ENCODE results near the gene ST6GALNAC5. TPM values are rescaled to one million over a fixed set of nuclear protein-coding genes. Genes with fewer than 3 reads are reported as not detected.

The ST6GALNAC5 gene
- total and polyA plus RNA-seq, 2 donors (not counting 3 experiments of a cell fraction or from before 2014, with no cell fraction given) = not detected

GRCh38 chr1:76949503-76949902 is 82.2 kb downstream of the ST6GALNAC5 start:
- POLR2A ChIA-PET = no interaction called here
- BruUV-seq (replicated peaks) = no TSS peak
- intact Hi-C loops (cut with micrococcal nuclease) = no loop called here
- CTCF ChIA-PET = no interaction called here
- no peak overlapping the region for H3K27ac ChIP-seq (ENCODE audit: insufficient read depth, low read depth, low read length)
- H3K27me3 ChIP-seq (ENCODE audit: control insufficient read depth in 2 of 2, insufficient read depth in 2 of 2, low read length in 2 of 2) = peaks cover 0 to 2% of the 10 kb centered on the region in 2 experiments
- no peaks in the 10 kb centered on the region for H3K36me3 ChIP-seq (ENCODE audit: control insufficient read depth in 2 of 2, extremely low read depth in 1 of 2, insufficient read depth in 2 of 2, low read length in 2 of 2)
- no peaks in the 10 kb centered on the region for H4K20me1 ChIP-seq (replicated peaks; ENCODE audit: control insufficient read depth, extremely low read depth, insufficient read depth, low read length)
- FAIRE-seq (no peak), DNase-seq (ENCODE audit: low read depth, low spot score) (no peak)
- TF ChIP-seq MYC (IDR thresholded peaks at IDR 0.05; ENCODE audit: low read depth, low read length) (no peak), POLR2AphosphoS5 (IDR thresholded peaks at IDR 0.05; ENCODE audit: insufficient read depth, low read depth, low read length) (no peak), MAX (IDR thresholded peaks at IDR 0.05; ENCODE audit: insufficient read depth, insufficient read length) (no peak), POLR2A (IDR thresholded peaks at IDR 0.05; ENCODE audit: low read depth, low read length) (no peak), GATA2 (IDR thresholded peaks at IDR 0.05; ENCODE audit: insufficient read depth, insufficient read length, low read depth, low read length) (no peak), JUN (IDR thresholded peaks at IDR 0.05; ENCODE audit: borderline replicate concordance, insufficient read depth, insufficient read length, low read depth) (no peak), EZH2 (IDR thresholded peaks at IDR 0.05; ENCODE audit: borderline replicate concordance, low read depth, low read length, severe bottlenecking) (no peak), FOS (IDR thresholded peaks at IDR 0.05; ENCODE audit: borderline replicate concordance, insufficient read depth, low read length) (no peak)
- H2AFZ ChIP-seq (ENCODE audit: low read depth, low read length) = no peak overlapping the region
- H3K4me1 ChIP-seq (ENCODE audit: control insufficient read depth, extremely low read depth, insufficient read depth, low read length) = no peaks in the 10 kb centered on the region
- no peaks in the 10 kb centered on the region for H3K9me3 ChIP-seq (replicated peaks; ENCODE audit: control insufficient read depth, insufficient read depth, low read length)
- no peak overlapping the region for H3K4me3 ChIP-seq (replicated peaks in 1 of 3; ENCODE audit: insufficient read depth in 1 of 3, low read depth in 1 of 3, low read length in 3 of 3)
- H3K9ac ChIP-seq (replicated peaks; ENCODE audit: extremely low read depth, insufficient read depth, low read length) = no peak overlapping the region
- H3K4me2 ChIP-seq (ENCODE audit: insufficient read depth, low read length) = no peak overlapping the region
- H3K9me1 ChIP-seq (replicated peaks; ENCODE audit: control insufficient read depth, extremely low read depth, insufficient read depth, low read length) = no peaks in the 10 kb centered on the region
- no peaks in the 10 kb centered on the region for H3K79me2 ChIP-seq (ENCODE audit: control insufficient read depth, insufficient read depth, low read length)
- dilution Hi-C loops (cut with MboI; ENCODE audit: extremely low pct_ligation_motif_present, low sequenced_read_pairs) = no loop called here

- intact Hi-C loops (cut with micrococcal nuclease) (no loop called here), dilution Hi-C loops (cut with MboI; ENCODE audit: extremely low pct_ligation_motif_present, low sequenced_read_pairs) (no loop called here)
- no peaks in the 10 kb centered on the region for H3K9me3 ChIP-seq (replicated peaks; ENCODE audit: control insufficient read depth, insufficient read depth, low read length)
- ChIA-PET CTCF (no interaction called here), POLR2A (no interaction called here)
- no TSS peak for BruUV-seq (replicated peaks)
- H4K20me1 ChIP-seq (replicated peaks; ENCODE audit: control insufficient read depth, extremely low read depth, insufficient read depth, low read length) = no peaks in the 10 kb centered on the region
- no peaks in the 10 kb centered on the region for H3K79me2 ChIP-seq (ENCODE audit: control insufficient read depth, insufficient read depth, low read length)
- H3K4me2 ChIP-seq (ENCODE audit: insufficient read depth, low read length) = no peak overlapping the region
- H3K4me3 ChIP-seq (replicated peaks in 1 of 3; ENCODE audit: insufficient read depth in 1 of 3, low read depth in 1 of 3, low read length in 3 of 3) = no peak overlapping the region
- no peak overlapping the region for H3K27ac ChIP-seq (ENCODE audit: insufficient read depth, low read depth, low read length)
- H3K4me1 ChIP-seq (ENCODE audit: control insufficient read depth, extremely low read depth, insufficient read depth, low read length) = no peaks in the 10 kb centered on the region
- no peaks in the 10 kb centered on the region for H3K36me3 ChIP-seq (ENCODE audit: control insufficient read depth in 2 of 2, extremely low read depth in 1 of 2, insufficient read depth in 2 of 2, low read length in 2 of 2)
- H2AFZ ChIP-seq (ENCODE audit: low read depth, low read length) = no peak overlapping the region
- no peak overlapping the region for H3K9ac ChIP-seq (replicated peaks; ENCODE audit: extremely low read depth, insufficient read depth, low read length)
- peaks cover 0 to 2% of the 10 kb centered on the region in 2 experiments for H3K27me3 ChIP-seq (ENCODE audit: control insufficient read depth in 2 of 2, insufficient read depth in 2 of 2, low read length in 2 of 2)
- TF ChIP-seq JUN (IDR thresholded peaks at IDR 0.05; ENCODE audit: borderline replicate concordance, insufficient read depth, insufficient read length, low read depth) (no peak), CTCF (IDR thresholded peaks at IDR 0.05; ENCODE audit: extremely low read depth in 1 of 2, insufficient read depth in 1 of 2, low read depth in 1 of 2, low read length in 2 of 2) (no peak), POLR2A (IDR thresholded peaks at IDR 0.05; ENCODE audit: low read depth, low read length) (no peak), EZH2 (IDR thresholded peaks at IDR 0.05; ENCODE audit: borderline replicate concordance, low read depth, low read length, severe bottlenecking) (no peak), POLR2AphosphoS5 (IDR thresholded peaks at IDR 0.05; ENCODE audit: insufficient read depth, low read depth, low read length) (no peak), MAX (IDR thresholded peaks at IDR 0.05; ENCODE audit: insufficient read depth, insufficient read length) (no peak), GATA2 (IDR thresholded peaks at IDR 0.05; ENCODE audit: insufficient read depth, insufficient read length, low read depth, low read length) (no peak), MYC (IDR thresholded peaks at IDR 0.05; ENCODE audit: low read depth, low read length) (no peak)
- DNase-seq (ENCODE audit: low read depth, low spot score) = no peak
- H3K9me1 ChIP-seq (replicated peaks; ENCODE audit: control insufficient read depth, extremely low read depth, insufficient read depth, low read length) = no peaks in the 10 kb centered on the region
- no peak for FAIRE-seq
Measured at GRCh38 chr1:76950306-76950705, 83.0 kb downstream of the ST6GALNAC5 start.

All from endothelial cell of umbilical vein (primary cell).